HG03139 (cell line): Measurements from ENCODE around the gene KCNQ2.
"Not testable (repeated sequence)": the region's sequence is repeated elsewhere in the genome, so short reads cannot be mapped to it uniquely, and the experiment has no call there.

Source experiments
- ATAC-seq: cut with Tn5 transposase; IDR thresholded peaks from one replicate; pipeline ENCODE4 v1.9.1; 2021; ENCODE audit not compliant: unreplicated experiment

KCNQ2 gene

DNA sequence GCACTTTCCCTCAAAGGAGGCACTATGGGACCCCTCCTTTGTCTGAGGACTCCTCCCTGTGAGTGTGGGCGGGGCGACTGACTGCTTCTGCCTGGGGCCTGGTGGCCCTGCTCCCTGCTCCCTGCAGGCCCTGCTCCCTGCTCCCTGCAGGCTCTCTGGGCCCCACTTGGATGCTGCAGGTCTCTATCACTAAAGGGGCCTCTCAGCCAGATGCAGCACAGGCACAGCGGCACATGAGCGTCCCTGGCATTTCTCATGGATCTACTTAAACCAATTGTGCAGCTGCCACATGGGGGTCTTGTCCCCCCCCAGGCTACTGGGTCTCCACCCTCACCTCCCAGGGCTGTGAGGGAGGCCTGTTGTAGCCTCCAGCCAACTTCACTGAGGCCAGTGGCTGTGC is 18.6 kb upstream of the KCNQ2 start:
- no peak for ATAC-seq

DNA sequence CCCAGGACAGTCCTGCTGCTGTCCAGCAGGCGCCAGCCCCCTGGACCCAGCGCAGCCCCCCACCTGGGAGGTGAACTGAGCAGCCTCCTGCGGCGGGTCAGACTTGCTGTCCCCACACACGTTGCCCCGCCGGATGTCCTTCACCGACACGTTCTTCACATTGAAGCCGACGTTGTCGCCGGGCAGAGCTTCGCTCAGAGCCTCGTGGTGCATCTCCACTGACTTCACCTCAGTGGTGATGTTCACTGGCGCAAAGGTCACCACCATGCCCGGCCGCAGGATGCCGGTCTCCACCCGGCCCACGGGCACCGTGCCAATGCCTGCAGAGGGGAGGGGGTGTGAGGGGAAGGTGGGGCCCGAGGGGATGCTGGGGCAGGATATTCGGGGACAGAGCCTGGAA is 18.0 kb upstream of the KCNQ2 start:
- ATAC-seq: no peak

DNA sequence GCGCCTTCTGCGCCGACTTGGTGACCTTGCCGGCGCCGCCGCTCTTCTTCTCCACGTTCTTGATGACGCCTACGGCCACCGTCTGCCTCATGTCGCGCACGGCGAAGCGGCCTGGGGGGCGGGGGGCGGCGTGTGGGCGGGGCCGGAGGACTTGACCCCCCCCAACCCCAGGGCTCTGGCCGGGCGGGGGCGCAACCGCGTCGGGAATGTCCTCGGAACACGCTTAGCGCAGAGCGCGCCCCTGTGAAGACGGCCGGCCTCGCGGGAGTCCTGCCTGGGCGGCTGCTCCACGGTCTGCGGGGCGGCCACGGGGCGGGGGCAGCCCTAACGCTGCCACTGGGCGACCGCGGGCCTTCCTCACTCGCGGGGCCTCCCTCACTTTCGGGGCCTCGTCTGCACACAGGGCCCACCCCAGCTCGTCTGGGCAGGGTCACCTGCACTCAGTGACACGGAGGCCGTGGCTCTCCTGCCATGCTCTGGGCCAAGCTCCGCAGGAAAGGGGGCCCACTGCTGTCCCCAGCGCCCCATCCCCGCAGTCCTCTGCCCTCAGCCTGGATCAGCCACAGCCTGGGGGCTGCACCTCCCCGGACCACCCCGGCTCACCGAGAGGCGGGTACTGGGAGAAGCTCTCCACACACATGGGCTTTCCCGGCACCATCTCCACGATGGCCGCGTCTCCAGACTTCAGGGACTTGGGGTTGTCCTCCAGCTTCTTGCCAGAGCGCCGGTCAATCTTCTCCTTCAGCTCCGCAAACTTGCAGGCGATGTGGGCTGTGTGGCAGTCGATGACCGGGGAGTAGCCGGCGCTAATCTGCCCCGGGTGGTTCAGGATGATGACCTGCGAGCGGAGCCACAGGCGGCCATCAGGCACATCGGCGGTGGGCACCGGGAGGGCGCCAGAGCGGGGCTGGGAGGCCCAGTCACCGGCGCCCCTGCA is 16.1 kb upstream of the KCNQ2 start:
- ATAC-seq: no peak

DNA sequence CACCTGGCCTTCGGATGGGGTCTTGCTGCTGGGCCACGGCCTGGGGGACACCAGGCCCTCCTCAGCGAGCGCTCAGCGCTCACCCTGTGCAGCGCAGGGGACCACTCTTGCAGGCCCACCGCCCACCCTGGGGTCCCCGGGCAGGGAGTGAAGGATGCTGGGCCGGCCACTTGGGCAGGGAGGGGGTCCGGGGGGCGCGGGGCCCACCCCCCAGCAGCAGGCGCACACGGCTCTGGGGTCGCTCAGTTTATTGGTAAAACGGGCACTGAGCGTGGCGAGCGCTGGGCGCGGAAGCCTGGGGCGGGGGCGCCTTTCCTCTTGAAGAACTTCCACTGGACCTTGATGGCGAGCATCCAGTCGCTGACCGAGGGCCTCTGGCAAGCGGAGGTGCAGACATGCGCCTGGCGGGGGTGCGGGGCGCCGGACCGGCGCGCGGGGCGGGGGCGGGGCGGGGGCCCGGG is 15.4 kb upstream of the KCNQ2 start:
- no peak for ATAC-seq

DNA sequence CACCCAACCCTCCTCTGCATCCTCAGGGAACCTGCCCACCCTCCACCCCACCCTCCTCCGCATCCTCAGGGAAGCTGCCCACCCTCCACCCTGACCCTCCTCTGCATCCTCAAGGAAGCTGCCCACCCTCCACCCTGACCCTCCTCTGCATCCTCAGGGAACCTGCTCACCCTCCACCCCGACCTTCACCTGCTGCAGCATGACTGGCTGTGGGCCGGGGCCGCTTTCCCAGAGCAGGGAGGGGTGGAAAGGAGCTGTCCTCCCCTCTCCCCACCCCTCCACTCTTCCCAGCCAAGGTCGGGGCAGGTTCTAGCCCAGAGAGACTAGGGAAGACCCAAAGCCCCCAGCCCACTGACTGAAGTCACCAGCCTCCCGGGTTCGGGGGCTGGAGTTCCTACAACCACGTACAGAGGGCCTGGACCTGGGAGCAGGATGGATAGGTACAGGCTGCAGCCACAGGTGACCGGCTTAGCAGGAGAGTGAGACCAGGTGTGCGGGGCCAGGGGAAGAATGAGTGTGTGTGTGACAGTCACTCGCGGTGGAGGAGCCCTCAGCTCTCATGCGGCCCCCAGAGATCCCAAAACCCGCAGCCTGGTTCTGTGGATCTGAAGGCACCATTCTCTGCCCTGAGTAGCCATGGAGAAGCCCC is 14.8 kb upstream of the KCNQ2 start:
- ATAC-seq: no peak

DNA sequence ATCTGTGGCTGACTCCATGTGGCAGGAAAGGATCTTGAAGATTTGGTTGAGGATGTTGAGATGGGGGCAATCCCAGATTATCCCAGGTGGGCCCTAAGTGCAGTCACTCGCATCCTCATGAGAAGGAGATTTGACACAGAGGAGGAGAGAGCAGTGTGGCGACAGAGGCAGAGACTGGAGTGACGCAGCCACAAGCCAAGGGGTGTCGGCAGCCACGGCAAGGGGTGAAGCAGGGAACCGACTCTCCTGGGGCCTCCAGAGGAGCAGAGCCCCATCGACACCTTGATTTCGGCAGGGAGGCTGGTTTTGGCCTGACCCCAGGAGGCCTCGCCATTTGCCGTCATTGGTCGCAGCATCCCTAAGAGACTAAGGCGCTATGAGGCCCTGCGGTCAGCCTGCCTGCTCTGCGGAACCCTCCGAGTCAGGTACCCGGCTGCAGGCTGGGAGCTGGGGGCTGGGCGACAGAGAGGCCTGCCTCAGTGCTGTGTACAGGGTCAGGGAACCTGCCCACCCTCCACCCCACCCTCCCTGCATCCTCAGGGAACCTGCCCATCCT is 13.9 kb upstream of the KCNQ2 start:
- ATAC-seq: no peak

DNA sequence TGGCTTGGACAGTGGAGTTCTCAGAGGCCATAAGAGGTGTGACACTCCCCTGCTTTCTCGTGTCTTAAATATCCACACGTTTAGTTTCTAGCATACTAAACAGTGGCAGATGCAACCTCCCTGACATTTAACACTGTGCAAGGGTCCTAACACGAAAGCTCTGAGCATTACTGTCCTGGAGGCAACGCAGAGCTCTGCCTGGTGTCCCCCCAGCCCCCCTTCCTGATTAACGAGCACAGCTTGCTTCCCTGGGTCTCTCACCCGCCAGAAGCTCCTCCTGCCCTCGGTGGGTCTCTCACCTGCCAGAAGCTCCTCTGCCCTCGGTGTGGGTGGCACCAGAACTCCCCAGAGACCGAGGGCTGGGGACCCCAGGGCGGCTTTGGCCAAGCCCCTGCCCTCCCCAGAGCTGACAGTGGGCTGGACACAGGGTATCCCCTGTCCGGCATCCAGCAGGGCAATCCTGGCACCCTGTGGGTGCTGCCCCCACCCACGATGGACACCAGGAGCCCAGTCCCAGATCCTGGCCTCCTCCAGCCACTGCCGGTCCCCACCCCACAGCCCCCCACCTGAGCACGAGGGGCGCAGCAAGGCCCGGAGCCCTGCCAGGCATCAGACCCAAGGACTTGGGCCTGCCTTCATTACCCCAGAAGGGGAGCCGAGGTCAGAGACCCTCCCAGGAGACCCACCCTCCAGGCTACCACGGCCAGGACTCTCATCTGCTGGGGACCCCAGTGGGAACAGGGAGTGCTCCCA is 12.4 kb upstream of the KCNQ2 start:
- ATAC-seq: no peak

DNA sequence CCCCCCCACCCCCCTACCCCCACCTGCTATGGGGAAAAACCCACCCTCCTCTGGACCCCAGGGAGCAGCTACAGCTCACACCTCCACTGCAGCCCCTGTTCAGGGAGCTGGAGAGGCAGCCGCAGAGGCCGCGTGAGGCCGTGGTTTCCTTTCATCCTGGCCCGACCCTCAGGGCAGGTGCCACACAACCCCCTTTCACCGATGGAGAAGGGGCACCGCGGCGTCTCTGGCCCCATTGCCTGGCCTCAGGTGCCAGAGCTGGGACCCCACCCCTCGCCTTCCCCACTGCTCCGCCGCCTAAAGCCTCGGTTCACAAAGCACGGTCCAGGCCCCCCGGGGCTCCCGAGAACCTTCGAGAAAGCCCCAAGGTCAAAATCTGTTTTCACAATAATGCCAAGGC is 11.8 kb upstream of the KCNQ2 start:
- ATAC-seq: no peak

DNA sequence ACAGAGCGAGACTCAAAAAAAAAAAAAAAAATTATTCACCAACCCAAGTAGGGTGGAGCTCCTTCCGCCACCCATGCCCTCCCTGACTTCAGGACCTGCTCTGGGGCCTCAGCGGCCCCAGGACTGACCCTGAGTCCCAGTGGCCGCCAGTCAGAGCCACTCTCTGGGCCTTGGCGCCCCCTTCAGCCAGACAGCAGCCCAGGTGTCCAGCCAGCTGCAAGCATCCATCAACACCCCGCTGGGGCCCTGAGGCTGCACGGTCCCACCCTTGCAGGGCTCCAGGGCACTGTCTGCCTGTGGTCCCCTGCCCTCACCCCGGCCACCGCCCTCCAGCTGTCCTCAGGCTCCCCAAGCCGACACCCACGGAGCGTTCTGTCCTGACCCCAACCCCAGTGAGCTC is 11.4 kb upstream of the KCNQ2 start:
- no peak for ATAC-seq

DNA sequence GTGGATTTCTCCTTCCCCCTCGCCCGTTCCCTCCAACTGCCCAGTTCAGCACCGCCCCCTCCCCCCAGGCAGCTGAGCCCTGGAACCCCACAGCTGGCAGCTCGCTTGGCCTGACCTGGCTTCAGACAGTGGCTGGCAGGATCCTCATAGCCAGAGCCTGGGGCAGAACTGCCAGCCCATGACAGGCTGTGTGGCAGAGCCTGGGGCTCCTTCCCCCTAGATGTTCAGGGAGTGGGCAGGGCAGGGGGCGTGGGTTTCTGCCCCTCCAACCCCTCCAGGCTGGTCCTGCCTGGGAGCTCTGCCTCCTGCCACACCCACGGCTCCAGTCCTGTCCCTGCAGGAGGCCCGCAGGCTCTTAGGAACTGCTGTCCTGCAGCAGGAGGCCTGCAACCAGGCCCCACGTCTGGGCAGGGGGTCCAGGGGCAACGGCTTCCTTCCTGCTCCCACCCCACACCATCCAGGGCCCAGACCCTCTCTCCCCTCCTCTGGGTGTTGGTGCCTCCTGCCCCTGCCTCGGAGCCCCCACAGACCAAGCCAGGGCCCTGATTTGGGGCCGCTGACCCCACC is 9.6 kb upstream of the KCNQ2 start:
- no peak for ATAC-seq

DNA sequence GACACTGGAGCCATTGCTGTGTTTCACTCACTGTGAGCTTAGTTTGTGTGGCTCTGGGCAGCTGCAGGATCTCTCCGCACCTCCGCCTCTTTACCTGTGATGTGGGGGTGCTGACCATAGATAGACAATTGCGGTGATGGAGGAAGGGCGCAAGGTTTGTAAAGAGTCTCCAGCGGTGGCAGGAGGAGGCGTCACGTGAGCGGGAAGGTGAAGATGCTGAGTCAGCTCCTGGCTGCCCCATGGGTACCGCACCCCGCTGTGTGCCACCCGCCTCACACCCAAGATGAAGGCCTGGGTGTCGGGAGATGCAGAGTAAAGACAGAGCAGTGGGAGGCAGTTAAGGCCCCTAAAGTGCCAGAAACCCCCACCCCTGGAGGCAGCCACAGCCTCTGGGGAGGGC is 9.0 kb upstream of the KCNQ2 start:
- ATAC-seq: no peak

DNA sequence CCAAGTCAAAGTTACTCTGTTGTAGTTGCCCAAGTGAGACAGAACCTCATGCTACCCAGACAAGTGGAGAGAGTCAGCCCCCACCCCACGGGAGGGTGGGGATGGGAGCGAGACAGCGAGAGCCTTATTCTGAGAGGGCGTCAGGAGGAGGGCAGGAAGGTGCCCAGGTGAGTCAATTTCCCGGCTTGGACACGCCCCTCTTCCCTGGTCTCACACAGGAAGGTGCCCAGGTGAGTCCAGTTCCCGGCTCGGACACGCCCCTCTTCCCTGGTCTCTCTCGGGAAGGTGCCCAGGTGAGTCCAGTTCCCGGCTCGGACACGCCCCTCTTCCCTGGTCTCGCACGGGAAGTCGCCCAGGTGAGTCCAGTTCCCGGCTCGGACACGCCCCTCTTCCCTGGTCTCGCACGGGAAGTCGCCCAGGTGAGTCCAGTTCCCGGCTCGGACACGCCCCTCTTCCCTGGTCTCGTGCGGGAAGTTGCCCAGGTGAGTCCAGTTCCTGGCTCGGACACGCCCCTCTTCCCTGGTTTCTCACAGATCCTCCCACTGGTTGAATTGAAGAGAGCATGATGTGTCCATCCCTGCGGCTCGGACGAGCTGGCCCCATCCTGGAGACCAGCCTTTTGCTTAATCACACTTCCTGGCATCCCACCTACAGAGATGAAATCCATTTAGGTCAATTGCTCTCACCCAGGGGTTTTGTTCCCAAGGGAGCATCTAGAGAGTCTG is 7.4 kb upstream of the KCNQ2 start:
- ATAC-seq: not testable (repeated sequence)

DNA sequence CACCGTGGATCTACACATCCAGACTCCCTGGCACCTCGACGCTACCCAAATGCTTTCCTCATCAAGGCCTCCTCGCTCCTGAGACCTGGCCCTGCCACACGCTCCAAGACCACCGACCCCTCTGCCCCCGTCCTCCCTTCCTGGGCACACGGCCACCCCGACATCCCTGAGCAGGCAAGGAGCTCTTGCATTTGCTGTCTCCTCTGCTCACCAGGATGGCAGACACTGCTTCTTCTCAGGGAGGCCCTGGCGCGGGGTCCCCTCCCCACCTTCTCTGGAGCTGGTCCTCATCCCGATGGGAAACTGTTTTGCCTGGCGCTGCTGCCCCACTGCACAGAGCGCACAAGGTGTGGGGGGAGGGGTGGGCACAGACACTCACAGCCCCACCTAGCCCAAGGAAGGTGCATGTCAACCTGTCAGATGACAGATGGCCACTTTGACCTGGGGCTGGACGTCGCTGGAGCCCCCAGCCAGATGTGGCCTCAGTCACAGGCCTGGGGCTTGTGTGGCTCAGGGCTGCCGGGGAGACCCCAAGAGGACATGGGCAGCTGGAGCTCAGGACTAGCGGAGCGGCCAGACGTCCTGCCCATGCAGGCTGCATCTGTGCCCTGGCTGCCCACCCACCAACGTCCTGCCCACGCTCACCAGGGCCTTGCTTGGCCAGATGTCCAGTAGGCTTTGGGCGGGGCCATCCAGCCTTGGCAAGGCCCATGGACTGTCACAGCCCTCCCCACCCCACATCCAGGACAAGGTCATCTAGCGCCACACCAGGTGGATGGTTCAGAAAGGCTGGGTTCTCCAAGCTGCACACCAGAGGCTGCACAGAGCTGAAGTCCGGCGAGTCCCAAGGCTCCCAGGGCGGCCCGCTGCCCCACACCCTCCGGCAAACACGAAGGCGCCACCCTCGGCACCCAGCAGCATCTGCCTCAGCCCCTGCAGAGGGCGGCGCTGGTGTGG is 6.2 kb upstream of the KCNQ2 start:
- ATAC-seq: no peak

DNA sequence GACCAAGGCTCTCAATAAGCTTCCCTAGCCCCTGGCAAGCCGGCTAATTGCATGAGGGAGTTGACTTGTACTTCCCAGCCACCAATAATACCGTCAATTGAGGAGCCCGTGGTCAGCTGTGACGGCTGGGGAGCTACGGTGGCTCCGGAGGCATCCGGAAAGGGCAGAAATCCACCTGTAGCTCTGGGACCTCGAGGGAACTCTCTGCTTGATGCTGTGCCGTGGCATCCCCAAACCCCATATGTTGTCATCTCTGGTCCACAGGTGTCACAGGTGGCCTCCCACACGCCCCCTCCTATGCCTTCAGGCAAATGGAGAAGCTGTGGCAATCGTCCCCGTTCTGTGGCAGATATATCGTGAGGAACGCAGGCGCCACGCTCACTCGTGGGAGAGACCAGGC is 5.5 kb upstream of the KCNQ2 start:
- no peak for ATAC-seq

DNA sequence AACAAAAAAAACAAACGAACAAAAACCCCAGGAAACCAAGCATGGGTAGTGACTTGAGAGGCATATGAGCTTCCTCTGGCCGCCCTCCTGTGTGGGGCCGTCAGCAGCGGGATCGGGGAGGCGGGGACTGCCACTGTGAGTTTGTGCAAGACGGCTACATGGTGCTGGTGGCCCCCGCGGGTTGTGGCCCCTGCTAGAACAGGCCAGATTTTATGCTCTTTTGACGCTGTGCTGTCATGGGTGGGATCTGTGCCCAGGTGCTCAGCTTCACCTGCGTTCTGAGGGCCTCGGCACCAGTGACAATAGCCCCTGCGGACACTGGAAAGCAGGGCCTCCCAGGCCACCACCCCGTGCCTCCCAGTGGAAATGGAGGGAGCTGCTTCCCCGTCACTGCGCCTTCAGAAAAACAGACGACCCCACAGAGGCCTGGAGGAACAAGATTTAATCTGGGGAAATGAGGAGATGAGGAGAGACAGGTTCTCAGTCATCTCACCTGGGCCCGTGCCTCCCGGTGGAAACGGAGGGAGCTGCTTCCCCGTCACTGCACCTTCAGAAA is 4.7 kb upstream of the KCNQ2 start:
- no peak for ATAC-seq

DNA sequence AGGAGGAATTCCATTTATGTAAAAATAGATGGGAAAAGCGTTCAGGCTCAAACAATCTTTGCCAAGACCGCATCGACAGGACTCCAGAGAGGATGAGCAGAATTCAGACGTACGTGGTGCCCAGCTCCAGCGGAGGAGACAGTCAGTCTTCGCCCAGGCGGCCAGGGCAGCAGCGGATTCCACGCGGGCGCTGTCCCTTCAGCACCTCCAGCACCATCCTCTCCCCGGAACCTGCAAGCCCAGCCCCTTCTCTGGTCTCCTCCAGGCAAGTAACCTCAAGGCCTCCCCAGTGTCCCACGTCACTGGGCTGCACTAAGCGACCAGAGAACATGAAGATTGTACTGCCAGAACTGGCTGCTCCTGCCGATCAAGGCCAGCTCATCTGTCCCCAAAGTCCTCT is 2.8 kb upstream of the KCNQ2 start:
- no peak for ATAC-seq

DNA sequence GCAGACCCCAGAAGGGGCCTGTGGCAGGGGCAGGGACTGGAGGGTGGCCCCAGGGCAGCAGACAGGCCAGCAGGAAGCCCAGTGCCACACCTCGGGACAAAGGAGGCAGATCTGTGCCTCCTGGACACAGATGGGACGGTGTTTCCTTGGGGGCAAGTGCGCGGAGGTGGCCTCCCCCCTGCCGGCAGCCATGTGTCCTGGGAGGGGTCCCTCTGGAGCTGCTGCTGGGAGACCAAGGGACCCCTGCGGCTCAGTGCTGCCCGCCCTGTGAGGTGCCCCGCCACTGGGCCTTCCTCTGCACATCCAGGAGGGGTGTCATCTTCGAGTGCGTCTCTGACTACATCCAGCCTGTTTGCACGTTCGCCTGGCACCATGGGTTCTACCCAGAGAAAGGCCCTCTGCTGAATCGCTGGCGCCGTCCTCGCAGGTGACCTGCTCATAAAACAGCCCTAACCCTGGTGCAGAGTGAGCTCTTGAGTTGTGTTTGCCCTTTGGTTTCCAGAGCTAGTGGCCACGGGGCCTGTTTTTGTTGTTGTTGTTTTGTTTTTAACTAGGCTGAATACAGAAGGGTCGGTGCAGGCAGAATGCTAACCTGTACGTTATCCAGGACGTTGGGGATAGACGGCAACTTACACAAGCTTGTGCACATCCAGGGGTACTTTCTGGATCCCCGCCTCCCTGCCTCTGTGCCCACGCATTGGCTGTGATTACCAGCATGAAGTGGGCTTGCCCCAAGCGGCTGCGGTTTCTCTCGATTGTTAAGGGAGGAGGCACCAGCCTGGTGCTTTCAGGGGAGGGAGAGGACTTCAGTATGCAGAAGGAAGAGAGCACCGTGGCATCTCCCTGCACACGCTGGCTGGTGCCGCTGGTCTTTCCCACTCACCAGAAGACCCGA is 1.3 kb upstream of the KCNQ2 start:
- ATAC-seq: no peak

DNA sequence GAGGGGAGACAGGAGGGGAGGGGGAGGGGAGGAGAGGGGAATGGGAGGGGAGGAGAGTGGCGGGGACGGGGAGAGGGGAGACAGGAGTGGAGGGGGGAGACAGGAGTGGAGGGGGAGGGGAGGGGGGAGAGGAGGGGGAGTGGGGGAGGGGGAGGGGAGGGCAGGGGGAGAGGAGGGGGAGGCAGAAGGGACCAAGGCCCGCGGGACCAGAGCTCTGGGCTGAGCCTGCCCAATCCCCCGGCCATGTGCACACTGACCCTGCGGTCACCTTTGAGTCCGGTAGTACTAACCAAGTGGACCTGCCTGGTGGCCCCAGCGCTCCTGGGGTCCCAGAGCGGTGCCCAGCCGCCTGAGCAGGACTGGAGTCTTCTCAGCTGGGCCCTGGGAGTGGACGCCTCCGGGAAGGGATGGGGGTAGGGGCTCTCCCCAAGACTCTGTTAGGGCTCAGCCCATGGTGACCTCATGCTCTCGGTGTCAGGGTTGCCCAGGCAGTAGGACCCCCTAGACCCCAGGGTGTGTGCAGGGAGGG is 471 bp upstream of the KCNQ2 start:
- ATAC-seq: no peak
